OCI-LY7 (cell line): ENCODE data around the gene JPH2. TPM values are rescaled to one million over a fixed set of nuclear protein-coding genes. Genes with fewer than 3 reads are reported as not detected.

Experiments
- BruUV-seq: library from RNA; stranded (reverse); fragments of 400-500 nt; replicated peaks from 2 replicates; lab custom pipeline; 2021; lab: Mats Ljungman, UMichigan
- CTCF ChIA-PET: fragments of 300-600 bp; sonication (Branson Sonifier 250); formaldehyde crosslinking; loops from one replicate; lab custom pipeline; 2022; ENCODE audit warnings: antibody characterized with exemption; ENCODE audit not compliant: unreplicated experiment; lab: Charles Lee
- POLR2A ChIA-PET: fragments of 300-600 bp; sonication (Branson Sonifier 250); formaldehyde crosslinking; loops from one replicate; lab custom pipeline; 2022; ENCODE audit warnings: antibody characterized with exemption; lab: Charles Lee
- DNase-seq: peaks from one replicate; pipeline ENCODE4 v3.0.0-alpha.2; 2015; ENCODE audit warnings: low spot score
- H2AFZ ChIP-seq: fragments of 200-600 bp; sonication (generic), shearing (Covaris generic); 2 replicates; pipeline ENCODE4 v1.6.1; 2014; ENCODE audit warnings: mild to moderate bottlenecking, antibody characterized with exemption, low read length, moderate library complexity
- H3K27ac ChIP-seq: fragments of 200-600 bp; sonication (generic); 2 replicates; pipeline ENCODE4 v1.5.1; 2014; ENCODE audit warnings: mixed run types, low read depth, mild to moderate bottlenecking, moderate library complexity, low read length, inconsistent platforms; ENCODE audit not compliant: poor library complexity, severe bottlenecking
- H3K36me3 ChIP-seq: fragments of 200-600 bp; sonication (generic); 2 replicates; pipeline ENCODE4 v1.6.1; 2014; ENCODE audit warnings: mild to moderate bottlenecking, antibody characterized with exemption, low read length, moderate library complexity, mixed read lengths; ENCODE audit not compliant: insufficient read depth
- H3K4me1 ChIP-seq: fragments of 200-600 bp; sonication (generic); 2 replicates; pipeline ENCODE4 v1.5.1; 2014; ENCODE audit warnings: mild to moderate bottlenecking, low read length; ENCODE audit not compliant: insufficient read depth, poor library complexity, severe bottlenecking
- H3K4me2 ChIP-seq: fragments of 200-600 bp; sonication (generic); 2 replicates; pipeline ENCODE4 v1.6.1; 2014; ENCODE audit warnings: mild to moderate bottlenecking, low read length
- H3K4me3 ChIP-seq: fragments of 200-600 bp; sonication (generic); 2 replicates; pipeline ENCODE4 v1.5.1; 2014; ENCODE audit warnings: mild to moderate bottlenecking, low read depth, low read length; ENCODE audit not compliant: poor library complexity, severe bottlenecking
- H3K79me2 ChIP-seq: fragments of 200-600 bp; sonication (generic); 2 replicates; pipeline ENCODE4 v1.6.1; 2016; ENCODE audit warnings: low read depth, mild to moderate bottlenecking, low read length, moderate library complexity, mixed read lengths; ENCODE audit not compliant: insufficient read depth
- H3K9me2 ChIP-seq: fragments of 200-600 bp; sonication (generic); 2 replicates; pipeline ENCODE4 v1.6.1; 2016; ENCODE audit warnings: mild to moderate bottlenecking, low read length, mixed read lengths; ENCODE audit not compliant: insufficient read depth
- H3K9me3 ChIP-seq: fragments of 200-600 bp; sonication (generic); 2 replicates; pipeline ENCODE4 v1.6.1; 2014; ENCODE audit warnings: mild to moderate bottlenecking, mixed run types, low read length, mixed read lengths
- H4K20me1 ChIP-seq: fragments of 200-600 bp; sonication (generic); 2 replicates; pipeline ENCODE4 v1.6.1; 2014; ENCODE audit warnings: mild to moderate bottlenecking, antibody characterized with exemption, low read length, moderate library complexity, mixed read lengths; ENCODE audit not compliant: insufficient read depth
- CTCF ChIP-seq: fragments of 200-600 bp; sonication (generic); conservative IDR thresholded peaks from 2 replicates; pipeline ENCODE4 v1.5.1; 2014; ENCODE audit warnings: mild to moderate bottlenecking, antibody characterized with exemption, low read length, moderate library complexity, mixed read lengths
- EZH2phosphoT487 ChIP-seq: fragments of 200-600 bp; sonication (generic); IDR thresholded peaks from 2 replicates; pipeline ENCODE4 v1.6.1; 2018; ENCODE audit warnings: low read depth, borderline replicate concordance, mild to moderate bottlenecking, mixed run types, antibody characterized with exemption, low read length, moderate library complexity, mixed read lengths
- intact Hi-C: fragments of 100-400 bp; cut with micrococcal nuclease; formaldehyde crosslinking; loops from one replicate; pipeline ENCODE4 v1.10.0; 2022; ENCODE audit not compliant: unreplicated experiment
- total RNA-seq, 2 experiments: library from RNA; depleted of rRNA in 1 of 2; stranded (reverse); fragments of >200 nt in 1 of 2; shearing (Covaris generic) in 1 of 2; gene quantifications; 2 replicates each; pipeline ENCODE4 v1.2.3, GENCODE V29; 2014 to 2022

The JPH2 gene
- total RNA-seq, 2 experiments from 2014 or later: not detected

GRCh38 chr20:44186201-44186600, 787 bp downstream of the JPH2 start:
- Histone ChIP-seq H3K27ac (no peak overlapping the region), H2AFZ (no peak overlapping the region), H3K9me2 (no peaks in the 10 kb centered on the region), H3K4me3 (no peak overlapping the region), H3K79me2 (no peaks in the 10 kb centered on the region), H3K36me3 (no peaks in the 10 kb centered on the region), H4K20me1 (no peaks in the 10 kb centered on the region), H3K4me2 (no peak overlapping the region), H3K9me3 (no peaks in the 10 kb centered on the region), H3K4me1 (peaks cover 12% of the 10 kb centered on the region)
- ChIA-PET CTCF (no interaction called here), POLR2A (no interaction called here)
- TF ChIP-seq CTCF: no peak
- TF ChIP-seq EZH2phosphoT487: no peak
- intact Hi-C loops: no loop called here
- no TSS peak for BruUV-seq
- no peak for DNase-seq

GRCh38 chr20:44185574-44185973, 1.4 kb downstream of the JPH2 start:
- H3K9me3 ChIP-seq: no peaks in the 10 kb centered on the region
- intact Hi-C loops: no loop called here
- no peak overlapping the region for H2AFZ ChIP-seq
- TF ChIP-seq EZH2phosphoT487: no peak
- no peak for TF ChIP-seq CTCF
- no peak for DNase-seq
- H3K27ac ChIP-seq: no peak overlapping the region
- ChIA-PET POLR2A (no interaction called here), CTCF (no interaction called here)
- no peak overlapping the region for H3K4me3 ChIP-seq
- no peaks in the 10 kb centered on the region for H3K79me2 ChIP-seq
- H4K20me1 ChIP-seq: no peaks in the 10 kb centered on the region
- H3K4me1 ChIP-seq: peaks cover 12% of the 10 kb centered on the region
- no peak overlapping the region for H3K4me2 ChIP-seq
- H3K9me2 ChIP-seq: no peaks in the 10 kb centered on the region
- no peaks in the 10 kb centered on the region for H3K36me3 ChIP-seq
- BruUV-seq: no TSS peak

- no TSS peak for BruUV-seq
- no peak overlapping the region for H2AFZ ChIP-seq
- H3K4me2 ChIP-seq: no peak overlapping the region
- no peak overlapping the region for H3K27ac ChIP-seq
- ChIA-PET POLR2A (no interaction called here), CTCF (no interaction called here)
- TF ChIP-seq CTCF: no peak
- no peaks in the 10 kb centered on the region for H3K9me2 ChIP-seq
- H4K20me1 ChIP-seq: no peaks in the 10 kb centered on the region
- H3K9me3 ChIP-seq: no peaks in the 10 kb centered on the region
- no peak overlapping the region for H3K4me3 ChIP-seq
- H3K4me1 ChIP-seq: peaks cover 12% of the 10 kb centered on the region
- intact Hi-C loops: no loop called here
- no peak for DNase-seq
- H3K79me2 ChIP-seq: no peaks in the 10 kb centered on the region
- no peaks in the 10 kb centered on the region for H3K36me3 ChIP-seq
Measured at GRCh38 chr20:44183282-44183681, 3.7 kb downstream of the JPH2 start.
